ENCODE measurements around the gene CHD1. TPM values are rescaled to one million over a fixed set of nuclear protein-coding genes. Genes with fewer than 3 reads are reported as not detected.

The CHD1 gene
- polyA plus RNA-seq, 3 donors, result 68.5 to 77.6 (median 71.9) TPM

DNA sequence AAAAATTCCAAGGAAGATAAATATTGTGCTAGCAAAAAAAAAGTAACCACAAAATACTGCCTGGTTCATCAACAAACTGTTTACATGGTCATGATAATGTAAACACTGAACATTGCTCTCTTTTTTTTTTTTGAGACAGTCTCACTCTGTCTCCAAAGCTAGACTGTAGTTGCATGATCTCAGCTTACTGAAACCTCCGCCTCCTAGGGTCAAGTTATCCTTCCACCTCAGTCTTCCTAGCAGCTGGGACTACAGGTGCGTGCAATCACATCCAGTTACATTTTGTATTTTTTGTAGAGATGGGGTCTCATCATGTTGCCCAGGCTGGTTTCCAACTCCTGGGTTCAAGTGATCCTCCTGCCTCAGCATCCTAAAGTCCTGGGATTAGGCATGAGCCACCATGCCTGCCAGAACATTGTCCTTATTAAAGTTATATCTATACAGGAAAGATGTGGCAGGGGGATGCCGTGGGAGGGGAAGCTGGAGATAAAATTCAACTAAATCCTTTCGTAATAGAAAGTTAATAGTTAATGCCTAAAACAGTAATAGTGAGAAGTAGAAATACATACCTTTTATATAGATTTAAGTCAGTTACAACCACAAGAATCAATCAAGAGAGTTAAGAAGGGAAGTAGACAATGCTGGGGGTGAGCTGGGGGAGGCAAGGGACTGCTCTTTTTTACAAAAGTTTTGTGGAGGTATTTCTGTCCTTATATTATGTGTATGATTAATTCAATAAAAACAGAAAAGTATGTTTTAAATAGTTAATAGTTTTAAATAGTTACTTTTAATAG, 103.0 kb downstream of the CHD1 start:
- no peak for DNase-seq (ENCODE audit: low read depth in 3 of 3, low spot score in 2 of 3)

DNA sequence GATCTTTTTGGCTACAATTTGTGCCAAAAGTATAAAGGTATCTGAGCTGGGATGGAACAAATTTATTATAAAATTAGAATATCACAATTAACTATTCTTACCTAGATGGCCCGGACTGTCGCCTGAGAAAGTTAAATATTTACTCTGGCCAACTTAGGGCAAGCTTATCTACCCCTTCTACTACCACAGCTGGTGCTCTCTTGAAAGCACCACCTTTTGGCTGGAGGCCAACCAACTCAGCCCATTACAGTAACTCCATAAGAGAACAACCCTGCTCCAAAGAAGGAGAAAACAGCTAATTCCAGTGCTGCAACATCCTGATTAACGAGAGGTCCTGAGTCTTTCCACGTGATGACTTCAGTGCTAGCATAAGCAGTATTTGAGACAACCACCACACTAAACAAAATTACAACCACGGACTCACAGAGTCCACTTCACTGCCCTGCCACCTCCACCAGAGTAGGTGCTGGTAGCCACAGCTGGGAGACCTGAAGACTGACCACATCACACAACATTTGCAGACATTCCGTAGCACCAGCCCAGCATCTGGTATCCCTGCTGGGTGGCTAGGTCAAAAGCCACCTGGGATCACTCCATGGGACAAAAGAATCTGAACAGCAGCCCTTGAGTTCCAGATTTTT, 112.1 kb downstream of the CHD1 start:
- DNase-seq (ENCODE audit: low read depth in 3 of 3, low spot score in 2 of 3), result no peak

DNA sequence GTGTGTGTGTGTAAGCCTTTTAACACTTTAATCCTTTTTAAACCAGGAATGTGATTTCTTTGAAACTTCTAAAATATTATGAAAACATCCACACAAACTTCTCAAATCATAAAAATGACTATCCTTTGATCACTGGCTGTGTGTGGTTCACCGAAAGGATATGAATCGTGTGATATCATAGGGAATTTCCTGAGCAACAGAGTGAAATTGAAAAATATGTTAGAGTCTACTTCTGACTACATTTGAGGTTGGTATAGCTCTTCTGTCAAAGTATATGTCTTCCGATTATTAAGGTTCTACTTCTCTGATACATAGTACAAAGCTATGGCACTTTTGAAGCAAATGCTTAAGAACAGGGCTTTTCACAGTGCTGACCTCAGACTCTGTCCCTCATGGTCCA, 115.1 kb downstream of the CHD1 start:
- DNase-seq (ENCODE audit: low read depth in 3 of 3, low spot score in 2 of 3), result no peak

DNA sequence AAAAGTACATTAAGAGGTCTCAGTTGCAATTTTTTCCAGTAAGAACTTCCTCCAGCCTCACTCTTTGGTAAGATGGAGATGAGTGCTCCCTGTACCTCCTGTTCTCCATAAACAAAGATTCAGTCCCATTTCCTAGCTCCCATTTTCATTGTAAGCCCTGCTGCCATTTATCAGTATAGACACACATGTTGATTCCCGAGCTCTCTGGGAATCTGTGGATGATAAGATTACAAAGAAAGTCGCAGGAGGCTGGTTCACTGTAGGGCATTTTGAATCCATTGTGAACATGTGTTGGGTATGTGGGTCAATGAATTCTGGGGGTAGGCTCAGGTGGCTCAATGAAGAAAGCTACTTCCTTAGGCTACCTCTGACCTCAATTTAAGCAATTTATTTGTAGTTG, 118.6 kb downstream of the CHD1 start:
- no peak for DNase-seq (ENCODE audit: low read depth in 3 of 3, low spot score in 2 of 3)

DNA sequence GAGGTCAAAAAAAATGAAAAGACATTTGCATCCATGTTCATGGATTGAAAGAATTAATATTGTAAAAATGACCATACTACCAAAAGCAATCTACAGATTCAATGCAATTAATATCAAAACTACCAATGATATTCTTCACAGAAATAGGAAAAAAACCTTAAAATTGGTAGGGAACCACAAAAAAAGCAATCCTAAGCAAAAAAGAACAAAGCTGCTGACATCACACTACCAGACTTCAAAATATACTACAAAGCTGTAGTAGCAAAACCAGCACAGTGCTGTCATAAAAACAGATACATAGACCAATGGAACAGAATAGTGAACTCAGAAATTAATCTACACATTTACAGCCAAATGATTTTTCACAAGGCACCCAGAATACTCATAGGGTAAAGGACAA, 121.0 kb downstream of the CHD1 start:
- DNase-seq (ENCODE audit: low read depth in 3 of 3, low spot score in 2 of 3), result no peak

DNA sequence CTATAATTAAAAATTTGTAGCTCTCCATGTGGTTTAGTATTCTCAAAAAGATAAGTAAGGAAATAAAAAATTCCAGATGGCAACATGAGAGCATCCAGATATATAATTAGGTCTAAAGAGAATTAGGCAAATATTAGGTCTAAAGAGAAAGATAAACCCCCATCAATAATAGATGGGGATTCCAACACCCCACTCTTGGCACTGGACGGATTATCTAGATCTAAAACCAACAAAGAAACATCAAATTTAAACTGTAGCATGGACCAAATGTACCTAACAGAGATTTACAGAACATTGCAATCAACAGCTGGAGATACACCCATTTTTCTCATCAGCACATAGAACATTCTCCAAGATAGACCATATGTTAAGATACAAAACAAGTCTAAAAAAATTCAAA, 123.7 kb downstream of the CHD1 start:
- DNase-seq (ENCODE audit: low read depth in 3 of 3, low spot score in 2 of 3), result no peak

DNA sequence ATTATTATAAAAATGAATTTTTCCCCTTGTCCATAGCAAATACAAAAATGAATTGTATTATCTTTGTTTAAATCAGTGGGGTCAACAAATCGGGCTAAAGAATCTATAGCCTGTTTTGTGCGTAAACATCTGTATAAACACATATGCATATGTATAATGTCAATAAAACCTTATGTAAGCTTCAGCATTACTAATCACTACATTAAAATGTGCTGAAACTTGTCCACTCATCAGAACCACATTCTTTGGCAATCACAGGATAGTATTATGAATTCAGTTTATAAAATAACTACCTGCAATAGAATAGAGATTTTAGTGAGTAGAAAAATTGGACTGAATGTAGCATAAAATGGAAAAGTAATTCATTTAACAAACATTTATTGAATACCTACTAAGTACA, 124.7 kb downstream of the CHD1 start:
- DNase-seq (ENCODE audit: low read depth in 3 of 3, low spot score in 2 of 3), result no peak

Other genes with a start within 250 kb of the CHD1 start
- 10 to 100 TPM; 13.8 to 15.1 (median 14.2) TPM for gene RGMB, start 155.3 kb downstream of the CHD1 start, polyA plus RNA-seq (ENCODE audit: insufficient read length in 3 of 3)

Measured in right renal cortex interstitium (tissue), 3 donors.